Measurements from ENCODE around the gene COL27A1. TPM values are rescaled to one million over a fixed set of nuclear protein-coding genes. Genes with fewer than 3 reads are reported as not detected.

The COL27A1 gene
- total and polyA plus RNA-seq, 2 donors (not counting 3 experiments of a cell fraction or from before 2014, with no cell fraction given) = 14.7 to 49.1 TPM

DNA sequence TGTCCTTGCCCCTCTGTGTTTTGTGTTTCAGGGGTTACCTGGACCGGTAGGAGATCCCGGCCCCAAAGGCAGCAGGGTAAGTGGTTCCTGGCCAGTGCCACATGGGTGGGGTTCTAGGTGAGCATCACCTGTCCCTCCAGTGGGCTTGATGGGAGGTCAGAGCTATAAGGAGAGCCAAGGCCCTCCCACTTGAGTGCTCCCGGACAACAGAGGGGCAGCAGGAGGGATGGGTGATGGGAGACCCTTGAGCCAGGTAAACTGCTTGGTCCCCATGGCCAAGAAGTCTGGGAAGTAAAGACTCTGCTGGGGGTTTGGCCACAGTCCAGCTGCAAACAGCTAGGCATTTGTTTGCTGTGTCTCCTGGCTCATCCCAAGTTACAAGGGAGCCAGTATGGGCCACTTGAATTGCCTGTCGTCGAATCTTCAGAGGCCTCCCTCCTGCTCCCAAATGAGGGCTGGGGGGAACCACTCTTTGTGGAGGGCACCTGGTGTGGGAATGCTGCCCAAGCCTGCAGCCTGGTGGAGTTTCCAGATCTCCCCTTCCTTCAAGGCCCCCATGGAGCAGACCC lies 51.0 kb downstream of the COL27A1 start:
- POLR2A ChIA-PET = interaction anchor here (0.6 kb wide), 1 partner anchor 10 kb away, joined by 3 read pairs; no protein-coding TSS in a partner anchor
- BruUV-seq (replicated peaks) = no TSS peak
- no peak overlapping the region for H3K4me3 ChIP-seq (replicated peaks in 1 of 3; ENCODE audit: insufficient read depth in 1 of 3, low read depth in 1 of 3, low read length in 3 of 3)

More for the DNA sequence above, 51.0 kb downstream of the COL27A1 start:
- Histone ChIP-seq H2AFZ (ENCODE audit: low read depth, low read length) (no peak overlapping the region), H3K27ac (ENCODE audit: insufficient read depth, low read depth, low read length) (no peak overlapping the region), H3K27me3 (ENCODE audit: control insufficient read depth in 2 of 2, insufficient read depth in 2 of 2, low read length in 2 of 2) (no peaks in the 10 kb centered on the region), H3K36me3 (ENCODE audit: control insufficient read depth in 2 of 2, extremely low read depth in 1 of 2, insufficient read depth in 2 of 2, low read length in 2 of 2) (peaks cover 2 to 17% of the 10 kb centered on the region in 2 experiments), H3K9ac (replicated peaks; ENCODE audit: extremely low read depth, insufficient read depth, low read length) (no peak overlapping the region), H4K20me1 (replicated peaks; ENCODE audit: control insufficient read depth, extremely low read depth, insufficient read depth, low read length) (no peaks in the 10 kb centered on the region), H3K9me3 (replicated peaks; ENCODE audit: control insufficient read depth, insufficient read depth, low read length) (no peaks in the 10 kb centered on the region), H3K79me2 (ENCODE audit: control insufficient read depth, insufficient read depth, low read length) (no peaks in the 10 kb centered on the region), H3K4me1 (ENCODE audit: control insufficient read depth, extremely low read depth, insufficient read depth, low read length) (no peaks in the 10 kb centered on the region), H3K9me1 (replicated peaks; ENCODE audit: control insufficient read depth, extremely low read depth, insufficient read depth, low read length) (no peaks in the 10 kb centered on the region), H3K4me2 (ENCODE audit: insufficient read depth, low read length) (no peak overlapping the region)
- DNase-seq (ENCODE audit: low read depth, low spot score) (no peak), FAIRE-seq (no peak)
- TF ChIP-seq EZH2 (IDR thresholded peaks at IDR 0.05; ENCODE audit: borderline replicate concordance, low read depth, low read length, severe bottlenecking) (no peak), MYC (IDR thresholded peaks at IDR 0.05; ENCODE audit: low read depth, low read length) (no peak), GATA2 (IDR thresholded peaks at IDR 0.05; ENCODE audit: insufficient read depth, insufficient read length, low read depth, low read length) (no peak), FOS (IDR thresholded peaks at IDR 0.05; ENCODE audit: borderline replicate concordance, insufficient read depth, low read length) (no peak), JUN (IDR thresholded peaks at IDR 0.05; ENCODE audit: borderline replicate concordance, insufficient read depth, insufficient read length, low read depth) (no peak), POLR2AphosphoS5 (IDR thresholded peaks at IDR 0.05; ENCODE audit: insufficient read depth, low read depth, low read length) (no peak), POLR2A (IDR thresholded peaks at IDR 0.05; ENCODE audit: low read depth, low read length) (no peak)
- TF ChIP-seq, protein P1, sequence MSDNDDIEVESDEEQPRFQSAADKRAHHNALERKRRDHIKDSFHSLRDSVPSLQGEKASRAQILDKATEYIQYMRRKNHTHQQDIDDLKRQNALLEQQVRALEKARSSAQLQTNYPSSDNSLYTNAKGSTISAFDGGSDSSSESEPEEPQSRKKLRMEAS (IDR thresholded peaks at IDR 0.05; ENCODE audit: insufficient read depth, insufficient read length) = no peak
- TF ChIP-seq, protein P2, sequence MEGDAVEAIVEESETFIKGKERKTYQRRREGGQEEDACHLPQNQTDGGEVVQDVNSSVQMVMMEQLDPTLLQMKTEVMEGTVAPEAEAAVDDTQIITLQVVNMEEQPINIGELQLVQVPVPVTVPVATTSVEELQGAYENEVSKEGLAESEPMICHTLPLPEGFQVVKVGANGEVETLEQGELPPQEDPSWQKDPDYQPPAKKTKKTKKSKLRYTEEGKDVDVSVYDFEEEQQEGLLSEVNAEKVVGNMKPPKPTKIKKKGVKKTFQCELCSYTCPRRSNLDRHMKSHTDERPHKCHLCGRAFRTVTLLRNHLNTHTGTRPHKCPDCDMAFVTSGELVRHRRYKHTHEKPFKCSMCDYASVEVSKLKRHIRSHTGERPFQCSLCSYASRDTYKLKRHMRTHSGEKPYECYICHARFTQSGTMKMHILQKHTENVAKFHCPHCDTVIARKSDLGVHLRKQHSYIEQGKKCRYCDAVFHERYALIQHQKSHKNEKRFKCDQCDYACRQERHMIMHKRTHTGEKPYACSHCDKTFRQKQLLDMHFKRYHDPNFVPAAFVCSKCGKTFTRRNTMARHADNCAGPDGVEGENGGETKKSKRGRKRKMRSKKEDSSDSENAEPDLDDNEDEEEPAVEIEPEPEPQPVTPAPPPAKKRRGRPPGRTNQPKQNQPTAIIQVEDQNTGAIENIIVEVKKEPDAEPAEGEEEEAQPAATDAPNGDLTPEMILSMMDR (IDR thresholded peaks at IDR 0.05; ENCODE audit: extremely low read depth in 1 of 2, insufficient read depth in 1 of 2, low read depth in 1 of 2, low read length in 2 of 2) = no peak
- CTCF ChIA-PET = no interaction called here
- dilution Hi-C loops (cut with MboI; ENCODE audit: extremely low pct_ligation_motif_present, low sequenced_read_pairs) (no loop called here), intact Hi-C loops (cut with micrococcal nuclease) (no loop called here)

Measured in endothelial cell of umbilical vein (primary cell).